Stimulated activated CD8-positive, alpha-beta memory T cell treated with anti-CD3 and anti-CD28 coated beads, Interleukin-4, amount 100 ng/mL, for 1 hour (primary cell): ENCODE results near the gene ZBTB47.

ENCODE experiments used
- DNase-seq, 2 donors: peaks; one replicate each; pipeline ENCODE4 v3.0.0-alpha.2; 2020; ENCODE audit warnings: low read depth in 2 of 2, low spot score in 1 of 2

ZBTB47 gene

DNA sequence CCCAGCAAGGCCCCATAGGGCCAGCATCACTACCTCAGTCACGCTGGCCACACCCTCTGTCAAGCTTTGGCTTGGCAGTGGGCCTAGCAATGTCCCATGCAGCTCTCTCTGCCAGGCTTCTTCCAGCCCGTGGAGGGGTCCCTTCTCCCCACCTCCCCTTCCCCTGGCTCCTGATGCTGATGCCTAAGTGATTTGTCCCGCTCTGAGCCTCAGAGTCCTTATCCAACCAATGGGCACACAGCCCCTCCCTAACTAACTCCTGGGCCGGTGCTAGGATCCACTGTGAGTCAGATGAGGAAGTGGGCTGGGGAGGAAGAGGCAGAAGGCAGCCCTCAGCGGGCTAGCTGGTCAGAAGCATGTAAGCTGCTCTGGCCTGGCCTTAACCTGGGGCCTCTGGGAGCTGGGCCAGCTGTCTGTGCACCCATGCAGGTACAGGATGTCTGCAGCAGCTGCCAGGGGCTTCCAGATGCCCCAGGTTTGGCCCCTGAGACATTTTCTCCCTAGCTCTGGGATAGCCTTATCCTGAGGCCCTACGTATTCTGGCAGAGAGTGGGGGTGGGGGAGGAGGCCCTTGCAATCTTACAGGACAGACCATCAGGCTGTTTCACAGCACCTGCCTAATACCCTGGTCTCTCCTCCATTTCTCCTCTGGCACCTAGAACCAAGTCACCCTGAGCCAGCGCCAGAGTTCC lies 740 bp upstream of the ZBTB47 start:
- DNase-seq = no peak

DNA sequence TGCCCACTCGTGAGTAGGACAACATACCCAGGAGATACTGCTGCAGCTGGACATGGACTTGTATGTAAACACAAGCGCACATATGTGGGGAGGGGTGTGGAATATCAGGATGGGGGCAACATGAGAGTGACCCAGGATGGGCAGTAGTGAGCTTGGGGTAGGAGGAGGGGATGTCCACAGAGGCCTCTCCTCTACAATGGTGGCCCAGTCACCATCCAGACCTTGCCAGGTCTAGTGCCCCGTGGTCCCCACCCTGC lies 266 bp upstream of the ZBTB47 start:
- DNase-seq = no peak

DNA sequence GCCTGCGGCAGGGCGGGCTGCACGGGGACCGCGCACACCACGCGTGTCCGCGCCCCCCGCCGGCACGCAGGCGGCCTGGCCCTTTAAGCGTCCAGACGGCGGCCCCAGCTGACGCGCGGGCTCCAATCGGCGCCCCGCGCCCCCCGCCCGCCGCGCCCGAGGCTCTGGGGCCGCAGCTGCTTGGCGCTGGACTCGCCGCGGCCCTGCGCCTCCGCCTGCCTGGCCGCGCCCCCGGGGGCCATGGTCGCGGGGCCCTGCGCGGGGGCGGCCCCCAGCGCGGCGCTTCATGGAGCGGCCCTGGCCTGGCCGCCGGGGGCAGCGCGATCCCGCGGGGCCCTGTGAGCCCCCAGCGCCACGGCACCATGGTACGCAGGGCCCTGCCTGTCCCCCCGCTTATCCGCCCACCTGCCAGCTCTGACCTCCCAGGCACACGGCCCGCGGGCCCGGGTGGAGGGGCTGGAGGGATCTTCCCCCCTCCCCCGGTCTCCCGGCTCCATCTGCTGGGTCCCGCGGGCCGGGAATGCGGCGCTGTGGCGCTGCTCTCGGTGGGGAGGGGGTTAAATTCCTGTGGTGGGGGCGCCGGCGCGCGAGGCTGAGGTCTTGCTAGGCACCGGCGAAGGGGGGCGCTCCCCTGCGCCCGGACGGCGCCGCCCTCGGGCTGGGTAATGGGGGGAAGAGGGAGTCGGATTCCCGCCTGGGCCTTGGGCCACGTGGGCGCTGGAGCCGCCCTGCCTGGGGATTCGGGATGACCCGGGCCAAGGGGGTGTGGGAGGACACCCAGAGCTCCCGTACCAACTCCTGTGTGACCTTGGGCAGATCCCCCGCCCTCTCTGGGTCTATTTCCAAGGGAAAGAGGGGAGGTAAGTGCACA lies 1.1 kb downstream of the ZBTB47 start:
- DNase-seq = no peak

DNA sequence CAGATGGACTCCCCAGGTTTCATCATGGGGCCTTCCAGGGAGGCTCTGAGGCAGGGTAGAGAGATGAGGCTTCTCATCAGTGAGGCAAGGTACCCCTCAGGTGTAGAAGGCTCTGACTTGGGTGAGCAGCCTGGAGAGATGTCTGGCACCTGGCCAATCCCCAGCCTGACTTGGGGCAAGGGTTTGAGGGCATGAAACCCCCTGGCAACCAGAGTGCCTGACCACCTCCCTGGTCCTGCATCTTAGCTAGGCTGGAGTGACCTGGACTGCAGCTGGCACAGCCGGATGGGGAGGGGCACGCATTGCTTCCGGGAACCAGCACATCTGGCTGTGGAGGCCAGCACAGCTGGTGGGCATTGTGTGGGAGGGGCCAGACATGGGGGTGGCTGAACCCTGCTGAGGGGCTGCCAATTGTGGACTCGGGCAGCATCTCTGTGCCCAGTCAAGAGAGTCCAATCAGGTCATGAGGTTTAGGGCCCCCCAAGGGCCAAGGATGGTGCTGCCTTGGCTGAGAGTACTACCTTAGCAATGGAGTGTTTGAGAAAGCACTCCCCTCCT lies 1.9 kb downstream of the ZBTB47 start:
- no peak for DNase-seq

DNA sequence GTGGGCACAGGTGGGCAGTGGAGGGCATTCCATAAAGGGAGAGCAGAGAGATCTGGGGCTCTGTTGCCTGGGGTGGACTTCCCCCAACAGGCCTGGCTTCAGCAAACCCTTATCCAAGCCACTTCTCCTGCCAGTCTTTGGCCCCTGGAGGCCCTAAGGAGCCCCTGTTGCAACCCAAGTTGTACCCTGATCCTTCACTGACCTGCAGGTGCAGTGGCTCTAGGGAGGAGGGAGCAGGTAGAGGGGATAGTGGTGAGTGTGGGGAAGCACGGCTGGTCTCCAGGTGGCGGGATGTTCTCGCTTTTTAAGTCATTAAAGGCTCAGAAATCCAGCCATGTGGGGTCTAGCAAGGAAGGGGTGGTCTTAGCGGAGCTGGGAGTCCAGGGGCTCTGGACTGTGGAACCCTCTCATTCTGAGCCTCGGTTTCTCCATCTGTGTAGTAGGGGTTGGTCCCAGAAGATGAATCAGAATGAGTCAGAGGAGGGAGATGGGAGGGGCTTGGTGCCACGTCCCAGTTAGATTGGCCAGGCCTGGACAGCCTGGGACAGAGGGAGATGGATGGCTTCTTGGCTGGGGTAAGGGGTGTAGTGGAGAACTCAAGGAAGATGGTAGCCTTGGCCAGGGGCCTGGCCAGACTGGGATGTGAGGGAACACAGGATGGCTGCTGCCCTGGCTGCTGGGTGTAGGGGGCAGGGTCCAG lies 2.6 kb downstream of the ZBTB47 start:
- DNase-seq = no peak

DNA sequence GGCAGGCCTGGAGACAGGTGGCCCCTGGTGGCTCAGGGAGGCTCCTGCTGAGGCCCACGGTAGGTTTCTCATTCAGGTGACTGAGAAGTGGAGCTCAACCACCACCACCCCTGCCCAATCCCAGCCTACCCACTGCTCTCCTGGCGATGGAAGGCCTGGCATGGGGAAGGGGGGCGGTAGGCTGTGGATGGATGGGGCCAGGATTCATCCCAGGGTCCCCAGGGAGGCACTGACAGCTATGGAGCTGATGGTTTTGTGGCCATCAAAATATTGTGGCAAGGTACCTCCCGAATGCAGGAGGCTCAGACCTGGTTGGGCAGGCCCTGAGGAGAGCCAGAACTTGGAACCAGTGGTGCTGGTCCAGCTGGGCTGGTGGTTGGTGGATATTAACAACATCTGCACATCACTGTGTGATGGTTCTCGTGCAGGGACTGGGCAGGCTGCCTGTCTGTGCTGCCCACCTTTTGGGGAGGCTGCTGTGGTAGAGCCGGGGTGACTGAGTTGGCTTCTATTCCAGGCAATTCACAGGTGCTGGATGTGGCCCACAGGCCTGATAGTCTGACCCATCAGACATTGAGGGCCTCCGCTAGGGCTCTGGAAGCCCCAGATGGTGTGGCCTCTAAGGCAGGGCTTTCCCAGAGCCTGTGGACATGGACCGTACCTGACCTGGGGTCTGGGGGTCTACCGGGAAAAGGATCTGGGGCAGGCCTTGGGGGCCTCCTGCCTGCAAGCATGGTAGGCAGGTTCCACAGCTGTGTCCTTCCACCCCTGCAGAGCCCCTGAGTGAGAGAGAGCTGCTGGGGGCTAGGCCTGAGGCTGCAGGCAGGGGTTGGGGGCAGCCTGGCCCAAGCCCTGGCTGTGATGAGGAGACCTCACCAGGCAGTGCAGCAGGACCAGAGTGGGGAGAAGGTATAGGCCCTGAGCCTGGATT lies 3.4 kb downstream of the ZBTB47 start:
- DNase-seq = no peak

DNA sequence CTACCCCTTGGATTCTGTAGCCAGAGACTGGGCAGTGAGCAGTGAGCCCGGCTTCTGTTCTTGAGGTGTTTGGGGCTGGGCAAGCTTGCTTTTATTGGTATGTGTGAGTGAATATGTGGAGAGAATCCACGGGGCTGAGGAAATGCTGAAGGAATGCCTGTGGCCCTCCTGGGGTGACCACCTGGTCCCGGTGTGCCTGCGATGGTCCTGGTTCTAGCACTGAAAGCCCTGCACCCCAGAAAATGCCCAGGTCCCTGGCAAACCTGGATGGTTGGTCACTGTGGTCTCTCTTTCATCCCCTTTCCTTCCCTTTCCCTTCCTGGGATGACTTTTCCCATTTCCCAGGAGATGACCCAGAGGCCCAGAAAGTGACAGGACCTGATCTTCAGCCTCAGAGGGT lies 4.2 kb downstream of the ZBTB47 start:
- DNase-seq = no peak

DNA sequence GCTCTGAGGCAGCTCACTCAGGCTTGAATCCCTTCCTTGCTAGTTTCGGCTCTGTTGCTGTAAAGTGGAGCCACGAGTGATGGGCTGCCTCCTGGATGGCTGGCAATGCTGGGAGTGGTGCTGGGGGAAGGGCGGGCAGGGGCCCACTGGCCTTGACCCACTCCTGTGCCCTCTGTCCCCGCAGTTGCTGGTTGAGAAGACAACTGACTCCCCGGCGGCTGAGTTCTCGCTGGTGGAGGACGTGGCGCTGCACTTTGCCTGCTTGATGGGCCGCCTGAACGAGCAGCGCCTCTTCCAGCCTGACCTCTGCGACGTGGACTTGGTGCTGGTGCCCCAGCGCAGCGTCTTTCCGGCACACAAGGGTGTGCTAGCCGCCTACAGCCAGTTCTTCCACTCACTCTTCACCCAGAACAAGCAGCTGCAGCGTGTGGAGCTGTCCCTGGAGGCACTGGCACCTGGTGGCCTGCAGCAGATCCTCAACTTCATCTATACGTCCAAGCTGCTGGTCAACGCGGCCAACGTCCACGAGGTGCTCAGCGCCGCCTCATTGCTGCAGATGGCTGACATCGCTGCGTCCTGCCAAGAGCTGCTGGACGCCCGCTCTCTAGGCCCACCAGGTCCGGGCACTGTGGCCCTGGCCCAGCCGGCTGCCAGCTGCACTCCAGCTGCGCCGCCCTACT lies 4.7 kb downstream of the ZBTB47 start:
- DNase-seq = no peak

DNA sequence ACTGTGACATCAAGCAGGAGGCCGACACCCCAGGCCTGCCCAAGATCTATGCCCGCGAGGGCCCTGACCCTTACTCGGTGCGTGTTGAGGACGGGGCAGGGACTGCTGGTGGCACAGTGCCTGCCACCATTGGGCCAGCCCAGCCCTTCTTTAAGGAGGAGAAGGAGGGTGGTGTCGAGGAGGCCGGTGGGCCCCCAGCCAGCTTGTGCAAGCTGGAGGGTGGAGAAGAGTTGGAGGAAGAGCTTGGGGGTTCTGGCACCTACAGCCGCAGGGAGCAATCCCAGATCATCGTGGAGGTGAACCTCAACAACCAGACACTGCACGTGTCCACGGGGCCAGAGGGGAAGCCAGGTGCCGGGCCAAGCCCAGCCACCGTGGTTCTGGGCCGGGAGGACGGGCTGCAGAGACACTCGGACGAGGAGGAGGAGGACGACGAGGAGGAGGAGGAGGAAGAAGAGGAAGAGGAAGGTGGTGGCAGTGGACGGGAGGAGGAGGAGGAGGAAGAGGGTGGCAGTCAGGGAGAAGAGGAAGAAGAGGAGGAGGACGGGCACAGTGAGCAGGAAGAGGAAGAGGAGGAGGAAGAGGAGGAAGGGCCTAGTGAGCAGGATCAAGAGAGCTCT lies 5.4 kb downstream of the ZBTB47 start:
- DNase-seq = no peak

DNA sequence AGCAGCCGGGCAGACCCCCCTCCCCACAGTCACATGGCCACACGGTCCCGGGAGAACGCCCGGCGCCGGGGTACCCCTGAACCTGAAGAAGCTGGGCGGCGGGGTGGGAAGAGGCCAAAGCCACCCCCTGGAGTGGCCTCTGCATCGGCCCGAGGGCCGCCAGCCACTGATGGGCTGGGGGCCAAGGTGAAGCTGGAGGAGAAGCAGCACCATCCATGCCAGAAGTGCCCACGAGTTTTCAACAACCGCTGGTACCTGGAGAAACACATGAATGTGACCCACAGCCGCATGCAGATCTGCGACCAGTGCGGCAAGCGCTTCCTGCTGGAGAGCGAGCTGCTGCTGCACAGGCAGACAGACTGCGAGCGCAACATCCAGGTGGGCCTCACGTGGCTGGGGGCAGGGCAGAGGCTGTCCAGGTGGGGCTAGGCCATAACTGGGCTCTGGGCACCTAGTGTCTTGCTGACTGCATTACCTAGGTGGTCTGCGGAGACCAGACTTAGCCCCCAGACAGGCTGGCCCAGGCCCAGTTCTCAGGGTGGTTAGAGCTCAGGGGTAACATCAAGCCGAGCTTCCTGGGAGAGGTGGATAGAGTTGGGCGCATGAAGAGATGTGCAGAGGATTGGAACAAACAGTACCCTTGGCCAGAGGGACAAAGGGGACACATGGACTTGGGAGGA lies 6.1 kb downstream of the ZBTB47 start:
- no peak for DNase-seq

DNA sequence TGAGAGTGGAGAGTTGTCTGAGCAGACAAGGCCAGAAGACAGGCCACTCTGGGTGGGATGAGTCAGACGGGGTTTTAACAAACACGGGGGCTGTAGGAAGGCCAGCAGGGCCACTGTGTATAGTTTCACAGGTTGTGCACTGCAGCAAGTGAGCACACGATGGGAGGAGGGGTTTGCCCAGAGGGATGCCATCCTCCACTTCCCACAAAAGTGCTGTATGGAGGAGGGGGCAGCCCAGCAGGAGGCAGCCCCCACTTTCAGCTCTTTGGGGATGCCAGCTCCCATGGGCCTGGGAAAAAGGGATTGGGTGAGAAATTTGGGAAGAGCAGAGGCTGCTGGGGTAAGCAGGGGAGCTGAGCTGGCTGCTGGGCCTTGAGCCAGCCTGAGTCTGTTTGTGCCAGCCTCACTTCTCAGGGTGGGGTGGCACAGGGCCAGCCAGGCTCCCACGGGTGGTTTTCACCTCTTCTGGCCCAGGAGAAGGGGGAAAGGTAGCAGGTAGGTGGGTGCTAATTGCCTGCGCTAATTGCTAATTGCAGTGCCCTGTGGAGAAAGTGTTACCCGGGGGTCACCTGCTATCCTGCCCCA lies 6.7 kb downstream of the ZBTB47 start:
- no peak for DNase-seq

DNA sequence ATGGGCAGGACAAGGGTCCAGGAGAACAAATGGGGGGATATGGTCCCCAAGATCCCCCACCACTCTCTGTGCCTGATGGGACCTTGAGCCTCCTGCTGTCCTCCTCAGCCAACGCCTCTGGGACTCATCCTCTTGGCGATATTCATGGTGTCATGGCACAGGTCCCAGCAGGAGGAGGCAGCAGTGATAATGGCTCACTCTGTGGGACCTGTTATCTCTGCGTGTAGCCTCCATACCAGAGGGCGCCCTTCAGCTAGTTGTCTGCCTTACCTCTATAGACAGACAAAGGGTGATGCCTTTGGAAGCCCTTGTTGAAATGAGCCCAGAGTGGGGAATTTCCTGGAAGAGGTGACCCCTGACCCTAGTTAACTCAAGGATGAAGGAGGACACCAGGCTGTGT lies 7.4 kb downstream of the ZBTB47 start:
- no peak for DNase-seq

DNA sequence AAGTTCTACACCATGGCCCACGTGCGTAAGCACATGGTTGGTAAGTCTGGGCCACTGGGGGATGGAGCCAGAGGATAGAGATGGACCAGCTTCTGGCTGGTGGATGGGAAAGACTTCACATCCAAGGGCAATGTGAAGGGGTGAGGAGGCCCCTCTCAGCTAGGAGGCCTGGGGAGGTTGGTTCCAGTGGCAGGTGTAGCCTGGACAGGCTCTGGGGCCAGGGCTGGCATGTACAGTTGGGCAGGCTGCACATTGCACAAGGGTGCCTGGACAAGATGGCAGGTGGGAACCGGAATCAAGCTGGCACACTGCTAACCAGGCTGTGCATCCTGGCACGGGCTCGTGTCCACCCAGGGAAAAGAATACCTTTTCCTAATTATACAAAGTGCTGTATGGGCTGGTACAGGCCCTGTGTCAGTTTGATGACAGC lies 8.1 kb downstream of the ZBTB47 start:
- no peak for DNase-seq

DNA sequence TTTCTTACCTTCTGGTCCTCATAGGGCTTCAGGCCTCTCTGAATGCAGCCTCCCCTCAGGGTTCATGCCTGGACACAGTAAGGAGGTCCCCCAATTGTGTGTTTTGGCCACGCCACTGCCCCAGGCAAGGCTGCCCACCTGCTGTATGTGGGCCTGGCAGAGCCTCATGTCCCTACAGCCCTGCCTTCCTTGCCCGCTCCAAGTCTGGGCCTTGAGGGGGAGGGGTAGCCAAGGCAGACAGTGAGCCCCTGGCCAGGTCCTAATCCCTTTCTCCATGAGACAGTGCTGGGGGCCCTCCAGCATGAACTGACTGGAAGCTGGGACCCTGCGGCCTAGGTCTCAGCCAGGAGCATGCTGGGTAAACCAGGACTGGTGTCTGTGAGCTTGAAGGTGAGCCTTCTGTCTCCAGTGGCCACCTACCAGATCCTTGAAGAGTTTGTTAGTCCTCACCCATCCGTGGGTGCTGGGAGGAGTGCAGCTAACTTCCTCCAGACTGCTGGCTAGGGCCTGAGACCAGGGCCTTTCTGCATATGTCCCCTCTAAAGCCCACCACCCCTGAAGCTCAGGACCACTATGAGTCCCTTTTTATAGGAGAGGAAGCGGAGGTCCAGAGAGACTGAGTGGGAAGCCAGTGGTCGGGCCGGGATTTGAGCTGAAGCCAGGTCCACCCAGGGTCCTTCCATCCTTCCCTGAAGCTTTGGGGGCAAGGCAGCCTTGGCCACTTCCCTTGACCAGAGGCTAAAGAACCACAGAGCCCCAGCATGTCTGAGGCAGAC lies 8.7 kb downstream of the ZBTB47 start:
- DNase-seq = no peak

DNA sequence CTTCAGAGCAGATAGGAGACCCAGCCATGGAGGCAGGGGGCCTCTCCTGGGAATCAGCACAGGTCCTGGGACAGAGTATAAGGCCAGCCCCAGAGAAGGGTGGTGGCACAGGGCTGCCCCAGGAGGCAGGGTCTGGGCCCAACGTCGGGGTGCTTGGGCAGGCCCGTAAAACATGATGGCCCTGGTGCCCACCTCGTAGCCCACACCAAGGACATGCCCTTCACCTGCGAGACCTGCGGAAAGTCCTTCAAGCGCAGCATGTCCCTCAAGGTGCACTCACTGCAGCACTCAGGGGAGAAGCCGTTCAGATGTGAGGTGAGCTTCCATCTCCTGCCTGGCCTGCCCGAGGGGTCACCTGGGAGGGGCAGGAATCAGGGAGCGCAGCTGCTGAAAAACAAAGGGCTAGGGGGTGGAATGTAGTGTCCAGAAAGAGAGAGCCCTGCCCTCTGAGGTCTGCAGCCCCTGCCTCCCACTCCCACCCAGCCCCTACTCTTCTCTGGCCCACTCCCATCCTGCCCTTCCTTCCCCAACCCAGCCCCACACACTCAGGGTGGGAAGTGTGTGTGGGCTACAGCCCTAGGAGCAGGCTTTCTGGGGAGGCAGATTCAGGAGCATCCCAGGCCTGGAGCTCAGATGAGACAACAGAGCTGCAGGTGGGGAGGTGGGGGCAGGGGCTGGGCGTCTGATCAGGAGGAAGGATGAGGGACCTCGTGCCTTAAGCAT lies 9.5 kb downstream of the ZBTB47 start:
- DNase-seq = no peak

DNA sequence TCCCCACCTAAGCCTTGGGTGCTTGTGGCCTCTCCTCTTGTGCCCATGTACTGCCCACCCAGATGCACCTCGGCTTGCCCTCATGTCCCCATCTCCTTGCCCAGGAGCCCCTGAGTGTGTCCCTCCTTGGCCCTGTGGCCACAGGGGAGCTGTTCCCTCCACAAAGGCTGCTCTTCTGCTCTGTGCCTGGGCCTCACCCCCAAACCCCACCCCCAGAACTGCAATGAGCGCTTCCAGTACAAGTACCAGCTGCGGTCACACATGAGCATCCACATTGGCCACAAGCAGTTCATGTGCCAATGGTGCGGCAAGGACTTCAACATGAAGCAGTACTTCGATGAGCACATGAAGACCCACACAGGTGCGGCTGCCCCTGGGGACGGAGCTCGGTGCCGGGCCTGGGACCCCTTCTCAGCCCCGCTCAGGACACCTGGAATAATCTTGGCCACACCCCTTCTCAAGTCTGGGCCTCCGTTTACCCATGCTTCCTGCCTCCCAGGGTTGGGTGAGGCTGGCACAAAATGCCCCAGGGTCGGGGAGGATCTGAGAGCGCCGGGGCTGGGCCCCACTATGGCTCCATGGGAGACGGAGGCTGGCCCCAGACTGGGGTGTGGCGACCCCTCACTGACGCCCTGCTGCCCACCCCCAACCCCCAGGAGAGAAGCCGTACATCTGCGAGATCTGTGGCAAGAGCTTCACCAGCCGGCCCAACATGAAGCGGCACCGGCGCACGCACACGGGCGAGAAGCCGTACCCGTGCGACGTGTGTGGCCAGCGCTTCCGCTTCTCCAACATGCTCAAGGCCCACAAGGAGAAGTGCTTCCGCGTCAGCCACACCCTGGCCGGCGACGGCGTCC lies 10.3 kb downstream of the ZBTB47 start:
- DNase-seq = no peak

DNA sequence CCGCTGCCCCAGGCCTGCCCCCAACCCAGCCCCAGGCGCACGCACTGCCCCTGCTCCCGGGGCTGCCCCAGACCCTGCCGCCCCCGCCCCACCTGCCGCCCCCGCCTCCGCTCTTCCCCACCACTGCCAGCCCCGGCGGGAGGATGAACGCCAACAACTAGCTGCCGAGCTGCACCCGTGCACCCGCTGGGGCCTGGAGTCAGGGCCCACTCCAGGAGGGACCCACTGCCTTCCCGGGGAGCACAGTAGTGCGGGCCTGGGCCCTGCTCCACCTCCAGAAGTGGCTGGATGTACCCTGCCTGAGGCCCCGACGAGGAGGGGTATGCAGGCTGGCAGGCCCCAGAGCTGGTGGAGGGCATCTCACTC lies 10.9 kb downstream of the ZBTB47 start:
- DNase-seq = no peak
